Subcutaneous preadipocyte (primary cell): ENCODE results near the gene KCNA4. TPM values are rescaled to one million over a fixed set of nuclear protein-coding genes. Genes with fewer than 3 reads are reported as not detected.

Experiments
- total RNA-seq: library from RNA; depleted of rRNA; stranded (reverse); fragments of >200 nt; gene quantifications from 2 replicates; pipeline ENCODE4 v1.2.3, GENCODE V29; 2012

KCNA4 gene
- not detected in 2 replicates for total RNA-seq

GRCh38 chr11:30016588-30017363, at the start of gene KCNA4:
KCNA4 (minus strand) TSS chr11:30017030; CDS start chr11:30012678, 4,352 bp downstream.

Other genes with a start within 250 kb of the KCNA4 start
- not detected in 2 replicates for gene FSHB, start 214.0 kb upstream of the KCNA4 start, total RNA-seq